Upper lobe of left lung (tissue), 4 donors: ENCODE results near the gene PPP1R13B.

Source experiments
- EP300 ChIP-seq, 4 donors: sonication (generic); formaldehyde crosslinking; IDR thresholded peaks; one replicate each; pipeline ENCODE4 v1.5.1; 2017; ENCODE audit warnings: antibody characterized with exemption in 4 of 4, control low read depth in 2 of 4
- POLR2A ChIP-seq, 4 donors: fragments of 450-650 bp; IDR thresholded peaks; one replicate each; pipeline ENCODE4 v1.5.1; 2016 to 2017; ENCODE audit warnings: antibody characterized with exemption in 4 of 4, mild to moderate bottlenecking in 2 of 4
- POLR2AphosphoS5 ChIP-seq, 2 donors: sonication (generic); formaldehyde crosslinking; IDR thresholded peaks; one replicate each; pipeline ENCODE4 v1.5.1; 2017; ENCODE audit warnings: antibody characterized with exemption in 2 of 2
- TF ChIP-seq, protein P1 (sequence below), 6 experiments: fragments of 450-650 bp in 4 of 6; fragments of 200-600 bp in 2 of 6; sonication (generic) in 2 of 6; IDR thresholded peaks; one replicate each; pipeline ENCODE4 v1.5.1; 2016 to 2019; ENCODE audit warnings: antibody characterized with exemption in 6 of 6

GRCh38 chr14:103838117-103838516 is 9.3 kb downstream of the PPP1R13B start:
- TF ChIP-seq, protein P1, sequence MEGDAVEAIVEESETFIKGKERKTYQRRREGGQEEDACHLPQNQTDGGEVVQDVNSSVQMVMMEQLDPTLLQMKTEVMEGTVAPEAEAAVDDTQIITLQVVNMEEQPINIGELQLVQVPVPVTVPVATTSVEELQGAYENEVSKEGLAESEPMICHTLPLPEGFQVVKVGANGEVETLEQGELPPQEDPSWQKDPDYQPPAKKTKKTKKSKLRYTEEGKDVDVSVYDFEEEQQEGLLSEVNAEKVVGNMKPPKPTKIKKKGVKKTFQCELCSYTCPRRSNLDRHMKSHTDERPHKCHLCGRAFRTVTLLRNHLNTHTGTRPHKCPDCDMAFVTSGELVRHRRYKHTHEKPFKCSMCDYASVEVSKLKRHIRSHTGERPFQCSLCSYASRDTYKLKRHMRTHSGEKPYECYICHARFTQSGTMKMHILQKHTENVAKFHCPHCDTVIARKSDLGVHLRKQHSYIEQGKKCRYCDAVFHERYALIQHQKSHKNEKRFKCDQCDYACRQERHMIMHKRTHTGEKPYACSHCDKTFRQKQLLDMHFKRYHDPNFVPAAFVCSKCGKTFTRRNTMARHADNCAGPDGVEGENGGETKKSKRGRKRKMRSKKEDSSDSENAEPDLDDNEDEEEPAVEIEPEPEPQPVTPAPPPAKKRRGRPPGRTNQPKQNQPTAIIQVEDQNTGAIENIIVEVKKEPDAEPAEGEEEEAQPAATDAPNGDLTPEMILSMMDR (IDR thresholded peaks at IDR 0.05): no peak
- no peak for TF ChIP-seq EP300 (IDR thresholded peaks at IDR 0.05)
- TF ChIP-seq POLR2A (IDR thresholded peaks at IDR 0.05): no peak
- no peak for TF ChIP-seq POLR2AphosphoS5 (IDR thresholded peaks at IDR 0.05)
